ENCODE results near the gene CTNNA3. TPM values are rescaled to one million over a fixed set of nuclear protein-coding genes. Genes with fewer than 3 reads are reported as not detected.

CTNNA3 gene
- total and polyA plus RNA-seq, 2 of the 4 experiments (the other 2 are of a cell fraction), result 0.19 to 0.90 TPM

- H3K14ac ChIP-seq (replicated peaks; ENCODE audit: low read depth, low read length), result no peak overlapping the region
- no peak overlapping the region for H3K56ac ChIP-seq (ENCODE audit: extremely low read depth, insufficient read depth, low read length)
- H2AFZ ChIP-seq (replicated peaks; ENCODE audit: low read length, poor library complexity), result no peak overlapping the region
- H3K4me3 ChIP-seq (ENCODE audit: insufficient read depth, low read depth, low read length), result no peak overlapping the region
- POLR2A ChIA-PET (ENCODE audit: unreplicated experiment), result no interaction called here
- H3K36me3 ChIP-seq (ENCODE audit: control insufficient read depth, insufficient read depth, low read length), result no peaks in the 10 kb centered on the region
- H4K20me1 ChIP-seq (ENCODE audit: insufficient read depth, low read length), result no peaks in the 10 kb centered on the region
- intact Hi-C loops (cut with micrococcal nuclease), result no loop called here
- H3K27me3 ChIP-seq (ENCODE audit: control insufficient read depth, insufficient read depth, low read length), result no peaks in the 10 kb centered on the region
- no peak overlapping the region for H4K8ac ChIP-seq (ENCODE audit: low read depth in 2 of 2, low read length in 2 of 2)
- DNase-seq (no peak), ATAC-seq (ENCODE audit: low read depth) (no peak)
- H3K27ac ChIP-seq (ENCODE audit: insufficient read depth, low read length), result no peak overlapping the region
- no peaks in the 10 kb centered on the region for H3K4me1 ChIP-seq (ENCODE audit: control insufficient read depth, insufficient read depth, low read length)
- no peaks in the 10 kb centered on the region for H3K79me1 ChIP-seq (ENCODE audit: low read depth in 1 of 2, low read length in 2 of 2)
- no peak overlapping the region for H2BK120ac ChIP-seq (ENCODE audit: low read depth, low read length)
- no peak overlapping the region for H2BK5ac ChIP-seq (ENCODE audit: low read depth, low read length, poor library complexity, severe bottlenecking)
- TF ChIP-seq CHD1 (IDR thresholded peaks at IDR 0.05; ENCODE audit: low read depth, low read length) (no peak), NFE2L2 (IDR thresholded peaks at IDR 0.05; ENCODE audit: low read depth, low read length) (no peak), ELK1 (IDR thresholded peaks at IDR 0.05; ENCODE audit: borderline replicate concordance, low read depth, low read length) (no peak), POLR2A (IDR thresholded peaks at IDR 0.05; ENCODE audit: low read depth, low read length) (no peak), RCOR1 (IDR thresholded peaks at IDR 0.05; ENCODE audit: insufficient replicate concordance, low read length) (no peak), CTCF (conservative IDR thresholded peaks at IDR 0.05; ENCODE audit: low read depth, low read length) (no peak), MXI1 (IDR thresholded peaks at IDR 0.05; ENCODE audit: borderline replicate concordance, low read depth, low read length) (no peak), CEBPB (IDR thresholded peaks at IDR 0.05; ENCODE audit: low read depth, low read length) (no peak), RAD21 (IDR thresholded peaks at IDR 0.05; ENCODE audit: low read length) (no peak), MAZ (IDR thresholded peaks at IDR 0.05; ENCODE audit: borderline replicate concordance, low read depth, low read length) (no peak), USF2 (IDR thresholded peaks at IDR 0.05; ENCODE audit: low read depth, low read length) (no peak), SMC3 (IDR thresholded peaks at IDR 0.05; ENCODE audit: low read depth, low read length) (no peak), RFX5 (IDR thresholded peaks at IDR 0.05; ENCODE audit: low read depth, low read length) (no peak), BHLHE40 (IDR thresholded peaks at IDR 0.05; ENCODE audit: low read depth, low read length) (no peak), FOS (IDR thresholded peaks at IDR 0.05; ENCODE audit: low read depth, low read length) (no peak), MAFK (IDR thresholded peaks at IDR 0.05; ENCODE audit: low read depth, low read length) (no peak)
- H4K5ac ChIP-seq (ENCODE audit: low read depth, low read length), result no peak overlapping the region
- H2BK15ac ChIP-seq (ENCODE audit: low read depth, low read length), result no peak overlapping the region
- dilution Hi-C loops (cut with HindIII; ENCODE audit: low sequenced_read_pairs, unreplicated experiment), result no loop called here
- no TSS peak for BruUV-seq (replicated peaks)
- in situ Hi-C loops (cut with MboI; ENCODE audit: low sequenced_read_pairs), result no loop called here
- no peak overlapping the region for H3K4ac ChIP-seq (ENCODE audit: low read depth, low read length)
- no peaks in the 10 kb centered on the region for H3K9me3 ChIP-seq (ENCODE audit: control insufficient read depth, insufficient read depth, low read length)
- CTCF ChIA-PET, result no interaction called here
- no peak overlapping the region for H3K4me2 ChIP-seq (ENCODE audit: low read depth, low read length)
- no peak overlapping the region for H2AK5ac ChIP-seq (ENCODE audit: low read depth, low read length)
- no peak overlapping the region for H2AK9ac ChIP-seq (replicated peaks; ENCODE audit: low read depth, low read length, poor library complexity)
- no peak overlapping the region for H3K18ac ChIP-seq (ENCODE audit: low read depth, low read length)
- no peaks in the 10 kb centered on the region for H3K9me1 ChIP-seq (ENCODE audit: insufficient read depth, low read length)
- H4K91ac ChIP-seq (ENCODE audit: insufficient read depth, low read depth, low read length), result no peak overlapping the region
- H3K9ac ChIP-seq (ENCODE audit: low read depth, low read length), result no peak overlapping the region
- H3K23ac ChIP-seq (ENCODE audit: low read depth, low read length), result no peak overlapping the region
- WGBS, 2 experiments (ENCODE audit: extremely low coverage in 2 of 2, insufficient read length in 1 of 2), result 50% methylated on average over 2 of the region's 7 CpGs; no CpG with 5 or more reads in 1 of the 2 experiments
- no peak overlapping the region for H2BK20ac ChIP-seq (ENCODE audit: low read depth, low read length)
Observed at GRCh38 chr10:66773472-66773817, 922.5 kb downstream of the CTNNA3 start.
